Cardiac fibroblast (primary cell): Measurements from ENCODE around the gene PRM2.

Source experiments
- DNase-seq, 2 donors: peaks; one replicate each; pipeline versions ENCODE4 v3.0.0 to v3.0.0-alpha.2; 2010; ENCODE audit warnings: low read depth in 2 of 2
- H3K4me3 ChIP-seq, 2 donors: replicated peaks in 1 of 2; 1 replicate in 1 of 2; 2 replicates in 1 of 2; pipeline ENCODE4 v1.5.1; 2011; ENCODE audit warnings: low read depth in 2 of 2, low read length in 2 of 2, mild to moderate bottlenecking in 2 of 2, moderate library complexity in 1 of 2
- CTCF ChIP-seq: IDR thresholded peaks from one replicate; pipeline ENCODE4 v1.5.1; 2011; ENCODE audit warnings: low read depth, mild to moderate bottlenecking, low read length, inconsistent platforms

Gene PRM2

GRCh38 chr16:11242658-11243057, 33.6 kb downstream of the PRM2 start:
- no peak for TF ChIP-seq CTCF
- DNase-seq: no peak
- H3K4me3 ChIP-seq: no peak overlapping the region

GRCh38 chr16:11241480-11242204, 34.6 kb downstream of the PRM2 start:
- TF ChIP-seq CTCF: no peak
- DNase-seq: no peak
- H3K4me3 ChIP-seq: no peak overlapping the region

GRCh38 chr16:11240636-11241473, 35.4 kb downstream of the PRM2 start:
- no peak for DNase-seq
- no peak overlapping the region for H3K4me3 ChIP-seq
- TF ChIP-seq CTCF: no peak

GRCh38 chr16:11239644-11240632, 36.3 kb downstream of the PRM2 start:
- H3K4me3 ChIP-seq: no peak overlapping the region
- no peak for DNase-seq
- no peak for TF ChIP-seq CTCF

- H3K4me3 ChIP-seq: no peak overlapping the region
- TF ChIP-seq CTCF: no peak
- no peak for DNase-seq
Measured at GRCh38 chr16:11238272-11239202, 37.7 kb downstream of the PRM2 start.
